Hepatocyte (in vitro differentiated cells): ENCODE results near the gene CEP78.

Source experiments
- CTCF ChIP-seq: fragments of 200-600 bp; sonication (generic); IDR thresholded peaks from 2 replicates; pipeline ENCODE4 v1.5.1; 2016; ENCODE audit warnings: antibody characterized with exemption, mild to moderate bottlenecking; ENCODE audit not compliant: poor library complexity
- EZH2phosphoT487 ChIP-seq: fragments of 200-600 bp; sonication (generic); IDR thresholded peaks from one replicate; pipeline ENCODE4 v1.6.1; 2018; ENCODE audit warnings: antibody characterized with exemption, mild to moderate bottlenecking, low read depth, moderate library complexity; ENCODE audit not compliant: unreplicated experiment, severe bottlenecking

GRCh38 chr9:78269784-78270183, 33.9 kb downstream of the CEP78 start:
- no peak for TF ChIP-seq CTCF
- no peak for TF ChIP-seq EZH2phosphoT487
